Ascending aorta (tissue), 2 donors: ENCODE results near the gene SPATA2. TPM values are rescaled to one million over a fixed set of nuclear protein-coding genes. Genes with fewer than 3 reads are reported as not detected.
A peak's percentile ranks its signal among the peaks of the same experiment; 100 is the strongest.

Source experiments
- DNase-seq, 2 donors: peaks; one replicate each; pipeline ENCODE4 v3.0.0-alpha.2; 2019; ENCODE audit warnings: low spot score in 2 of 2
- H3K27ac ChIP-seq, 2 donors: fragments of 200-600 bp; sonication (generic); one replicate each; pipeline ENCODE4 v1.5.1; 2016 to 2017; ENCODE audit warnings: mild to moderate bottlenecking in 1 of 2
- H3K27me3 ChIP-seq: fragments of 200-600 bp; sonication (generic); one replicate; pipeline ENCODE4 v1.5.1; 2017
- H3K36me3 ChIP-seq, 2 donors: fragments of 200-600 bp; sonication (generic); one replicate each; pipeline ENCODE4 v1.5.1; 2016
- H3K4me1 ChIP-seq, 2 donors: fragments of 200-600 bp; sonication (generic); one replicate each; pipeline ENCODE4 v1.5.1; 2016 to 2017; ENCODE audit warnings: mild to moderate bottlenecking in 1 of 2
- H3K4me3 ChIP-seq, 2 donors: fragments of 200-600 bp; sonication (generic); one replicate each; pipeline ENCODE4 v1.5.1; 2016 to 2017; ENCODE audit warnings: mild to moderate bottlenecking in 1 of 2
- H3K9me3 ChIP-seq, 2 donors: fragments of 200-600 bp; sonication (generic); one replicate each; pipeline ENCODE4 v1.5.1; 2016
- intact Hi-C: fragments of 100-400 bp; cut with DNase I; formaldehyde crosslinking; loops from one replicate; pipeline ENCODE4 v1.15.1; 2023
- total RNA-seq: library from RNA; depleted of rRNA; stranded (reverse); fragments of >200 nt; gene quantifications from one replicate; pipeline ENCODE4 v1.1.0, GENCODE V29; 2016
- TF ChIP-seq, protein P1 (sequence below), 3 experiments: fragments of 200-600 bp in 2 of 3; fragments of 450-650 bp in 1 of 3; sonication (generic) in 2 of 3; IDR thresholded peaks; one replicate each; pipeline ENCODE4 v1.5.1; 2016 to 2019; ENCODE audit warnings: antibody characterized with exemption in 3 of 3, mild to moderate bottlenecking in 1 of 3, moderate library complexity in 1 of 3

SPATA2 gene
- total RNA-seq, 1 donor from 2014 or later = 7.6 TPM

DNA sequence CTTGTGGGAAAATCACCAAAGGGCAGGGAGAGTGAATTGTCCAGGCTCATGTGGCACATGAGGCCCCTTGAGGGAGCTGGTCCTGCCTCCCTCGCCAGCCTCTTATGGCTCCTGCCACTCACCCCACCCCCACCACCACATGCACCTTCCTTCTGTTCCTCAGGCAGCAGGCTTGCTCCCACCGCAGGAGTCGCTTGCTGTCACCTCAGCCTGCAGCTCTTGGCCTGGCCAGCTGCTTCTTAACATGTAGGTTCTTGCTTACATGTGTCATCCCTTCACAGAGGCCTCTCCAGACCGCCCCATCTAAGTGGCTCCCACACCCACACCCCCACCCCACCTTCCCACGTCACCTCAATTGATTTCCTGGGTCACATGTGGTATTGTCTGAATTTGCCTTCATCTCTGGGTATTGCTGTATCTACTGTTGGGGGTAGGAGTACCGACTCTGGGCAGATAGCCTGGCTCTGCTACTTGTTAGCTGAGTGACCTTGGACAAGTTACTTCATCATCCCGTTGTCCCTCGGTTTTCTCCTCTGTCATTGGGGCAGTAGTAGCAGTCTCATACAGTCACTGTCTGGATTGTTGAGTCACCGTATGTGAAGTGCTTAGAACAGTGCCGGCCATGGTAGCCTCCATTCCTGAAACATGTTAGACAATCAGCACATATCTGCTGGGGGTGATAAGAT lies 61.0 kb downstream of the SPATA2 start:
- Histone ChIP-seq H3K36me3 (peaks cover 11 to 13% of the 10 kb centered on the region in 2 donors), H3K27ac (peak overlapping the region; percentile 76 to 82), H3K9me3 (no peaks in the 10 kb centered on the region), H3K4me3 (no peak overlapping the region), H3K27me3 (no peaks in the 10 kb centered on the region), H3K4me1 (peaks cover 21 to 55% of the 10 kb centered on the region in 2 donors)
- TF ChIP-seq, protein P1, sequence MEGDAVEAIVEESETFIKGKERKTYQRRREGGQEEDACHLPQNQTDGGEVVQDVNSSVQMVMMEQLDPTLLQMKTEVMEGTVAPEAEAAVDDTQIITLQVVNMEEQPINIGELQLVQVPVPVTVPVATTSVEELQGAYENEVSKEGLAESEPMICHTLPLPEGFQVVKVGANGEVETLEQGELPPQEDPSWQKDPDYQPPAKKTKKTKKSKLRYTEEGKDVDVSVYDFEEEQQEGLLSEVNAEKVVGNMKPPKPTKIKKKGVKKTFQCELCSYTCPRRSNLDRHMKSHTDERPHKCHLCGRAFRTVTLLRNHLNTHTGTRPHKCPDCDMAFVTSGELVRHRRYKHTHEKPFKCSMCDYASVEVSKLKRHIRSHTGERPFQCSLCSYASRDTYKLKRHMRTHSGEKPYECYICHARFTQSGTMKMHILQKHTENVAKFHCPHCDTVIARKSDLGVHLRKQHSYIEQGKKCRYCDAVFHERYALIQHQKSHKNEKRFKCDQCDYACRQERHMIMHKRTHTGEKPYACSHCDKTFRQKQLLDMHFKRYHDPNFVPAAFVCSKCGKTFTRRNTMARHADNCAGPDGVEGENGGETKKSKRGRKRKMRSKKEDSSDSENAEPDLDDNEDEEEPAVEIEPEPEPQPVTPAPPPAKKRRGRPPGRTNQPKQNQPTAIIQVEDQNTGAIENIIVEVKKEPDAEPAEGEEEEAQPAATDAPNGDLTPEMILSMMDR (IDR thresholded peaks at IDR 0.05) = no peak
- no peak for DNase-seq
- intact Hi-C loops = loop anchor here (5.0 kb wide), 2 partner anchors 33 to 42 kb away; partner anchors contain the start of gene SLC9A8

DNA sequence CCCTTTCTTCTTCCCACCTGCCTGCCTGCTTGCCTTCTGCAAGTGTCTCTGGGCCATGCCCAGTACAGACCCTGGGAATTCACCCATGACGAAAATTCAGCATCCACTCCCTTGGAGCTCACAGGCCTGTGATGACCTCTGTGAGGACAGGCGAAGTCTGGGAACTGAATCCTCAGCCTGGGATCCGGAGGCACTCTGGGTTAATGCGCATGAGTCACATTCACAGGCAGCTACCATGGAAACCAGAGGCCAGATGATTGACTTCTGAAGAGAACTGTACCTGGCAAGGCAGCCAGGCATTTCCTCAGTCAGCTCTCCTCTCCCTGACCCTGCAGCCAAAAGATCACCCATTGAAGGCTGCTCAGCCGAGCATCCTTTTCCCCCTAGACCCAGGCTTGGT lies 61.7 kb downstream of the SPATA2 start:
- Histone ChIP-seq H3K27ac (peak overlapping the region; percentile 76 to 82), H3K9me3 (no peaks in the 10 kb centered on the region), H3K4me1 (peaks cover 15 to 48% of the 10 kb centered on the region in 2 donors), H3K27me3 (no peaks in the 10 kb centered on the region), H3K36me3 (peaks cover 11 to 18% of the 10 kb centered on the region in 2 donors), H3K4me3 (no peak overlapping the region)
- TF ChIP-seq, protein P1 (IDR thresholded peaks at IDR 0.05) = no peak
- intact Hi-C loops = loop anchor here (2.0 to 5.0 kb wide), 3 partner anchors 13 to 41 kb away; partner anchors contain the start of gene SLC9A8
- peak; percentile 39 to 89 for DNase-seq

Other genes with a start within 250 kb of the SPATA2 start
- 15.0 TPM for gene B4GALT5, start 201.7 kb downstream of the SPATA2 start, total RNA-seq
- 9.7 TPM for gene SLC9A8, start 102.7 kb downstream of the SPATA2 start, total RNA-seq
- gene RNF114, start 20.9 kb upstream of the SPATA2 start, total RNA-seq = 77.0 TPM
- gene SNAI1, start 67.5 kb upstream of the SPATA2 start, total RNA-seq = 64.4 TPM
- gene UBE2V1, start 197.6 kb upstream of the SPATA2 start, total RNA-seq = 39.4 TPM
- gene PEDS1, start 238.2 kb upstream of the SPATA2 start, total RNA-seq = 23.9 TPM